HepG2 (cell line): Measurements from ENCODE around the gene QRICH2. TPM values are rescaled to one million over a fixed set of nuclear protein-coding genes. Genes with fewer than 3 reads are reported as not detected.

Source experiments
- AGO2 ChIP-seq: fragments of 200-400 bp; formaldehyde crosslinking; optimal IDR thresholded peaks from 2 replicates; pipeline ENCODE3; 2017; ENCODE audit warnings: mild to moderate bottlenecking, low read depth, low read length, moderate library complexity
- CBX2 ChIP-seq, 2 experiments: fragments of 200-600 bp in 1 of 2; sonication (generic); formaldehyde crosslinking in 1 of 2; IDR thresholded peaks; 2 replicates each; pipeline versions ENCODE4 v1.7.0 to v1.8.1; 2018 to 2022; ENCODE audit warnings: low read depth in 2 of 2, low read length in 1 of 2, mild to moderate bottlenecking in 1 of 2, missing genetic modification reagents in 1 of 2
- CHCHD3 ChIP-seq: sonication (generic); formaldehyde crosslinking; IDR thresholded peaks from 2 replicates; pipeline ENCODE4 v1.8.0; 2022; ENCODE audit warnings: mild to moderate bottlenecking, missing genetic modification reagents, moderate library complexity
- MAFF ChIP-seq: IDR thresholded peaks from 2 replicates; pipeline ENCODE4 v1.6.1; 2011; ENCODE audit warnings: low read depth, low read length, improper control_type of control experiment
- NFIC ChIP-seq: IDR thresholded peaks from 2 replicates; pipeline ENCODE4 v1.6.1; 2012; ENCODE audit warnings: mild to moderate bottlenecking, low read length, inconsistent platforms
- NRL ChIP-seq: sonication (generic); formaldehyde crosslinking; IDR thresholded peaks from 2 replicates; pipeline ENCODE4 v1.5.0; 2020; ENCODE audit warnings: missing genetic modification reagents, mild to moderate bottlenecking, moderate library complexity, borderline replicate concordance
- RFXAP ChIP-seq: sonication (generic); formaldehyde crosslinking; IDR thresholded peaks from 2 replicates; pipeline ENCODE4 v1.4.0; 2020; ENCODE audit warnings: missing genetic modification reagents, borderline replicate concordance
- SP140L ChIP-seq: sonication (generic); formaldehyde crosslinking; IDR thresholded peaks from 2 replicates; pipeline ENCODE4 v1.4.0; 2020; ENCODE audit warnings: missing genetic modification reagents, borderline replicate concordance
- ZNF430 ChIP-seq: sonication (generic); formaldehyde crosslinking; IDR thresholded peaks from 2 replicates; pipeline ENCODE4 v1.9.0; 2021; ENCODE audit warnings: mild to moderate bottlenecking, missing genetic modification reagents
- ZNF891 ChIP-seq: sonication (generic); formaldehyde crosslinking; IDR thresholded peaks from 2 replicates; pipeline ENCODE4 v1.5.0; 2020; ENCODE audit warnings: mild to moderate bottlenecking, missing genetic modification reagents
- polyA plus RNA-seq, 8 experiments: library from polyadenylated mRNA; depleted of rRNA in 3 of 8; stranded (reverse) in 7 of 8; unstranded in 1 of 8; fragments of >200 nt; fragmentation: Illumina TruSeq in 4 of 8; extraction: Trizol in 4 of 8; gene quantifications; 2 replicates each; pipeline versions ENCODE4 v1.2.1 to v1.2.3, GENCODE V29; 2011 to 2016; ENCODE audit warnings: low read depth in 4 of 8, missing spikeins in 1 of 8, mixed read lengths in 1 of 8; ENCODE audit not compliant: insufficient read depth in 1 of 8
- total RNA-seq, 5 experiments: library from RNA; depleted of rRNA; stranded (reverse); fragments of >200 nt; fragmentation: Illumina TruSeq; extraction: Trizol; gene quantifications; 2 replicates each; pipeline ENCODE4 v1.2.3, GENCODE V29; 2016; ENCODE audit warnings: low read depth in 1 of 5
- TF ChIP-seq, protein P1 (sequence below): sonication (generic); formaldehyde crosslinking; IDR thresholded peaks from 2 replicates; pipeline ENCODE4 v1.9.0; 2021; ENCODE audit warnings: missing genetic modification reagents, borderline replicate concordance
- TF ChIP-seq, protein P2 (sequence below): sonication (generic); formaldehyde crosslinking; IDR thresholded peaks from 2 replicates; pipeline ENCODE4 v1.4.0; 2020; ENCODE audit warnings: missing genetic modification reagents, borderline replicate concordance
- TF ChIP-seq, protein P3 (sequence below): sonication (generic); formaldehyde crosslinking; IDR thresholded peaks from 2 replicates; pipeline ENCODE4 v1.4.0; 2020; ENCODE audit warnings: missing genetic modification reagents
- TF ChIP-seq, protein P4 (sequence below): sonication (generic); formaldehyde crosslinking; IDR thresholded peaks from 2 replicates; pipeline ENCODE4 v1.9.0; 2021; ENCODE audit warnings: missing genetic modification reagents, mild to moderate bottlenecking, borderline replicate concordance

The QRICH2 gene
- total and polyA plus RNA-seq, 2 of the 13 experiments (the other 11 are each of a cell fraction or from before 2014, with no cell fraction given), result 3.7 to 5.7 TPM

DNA sequence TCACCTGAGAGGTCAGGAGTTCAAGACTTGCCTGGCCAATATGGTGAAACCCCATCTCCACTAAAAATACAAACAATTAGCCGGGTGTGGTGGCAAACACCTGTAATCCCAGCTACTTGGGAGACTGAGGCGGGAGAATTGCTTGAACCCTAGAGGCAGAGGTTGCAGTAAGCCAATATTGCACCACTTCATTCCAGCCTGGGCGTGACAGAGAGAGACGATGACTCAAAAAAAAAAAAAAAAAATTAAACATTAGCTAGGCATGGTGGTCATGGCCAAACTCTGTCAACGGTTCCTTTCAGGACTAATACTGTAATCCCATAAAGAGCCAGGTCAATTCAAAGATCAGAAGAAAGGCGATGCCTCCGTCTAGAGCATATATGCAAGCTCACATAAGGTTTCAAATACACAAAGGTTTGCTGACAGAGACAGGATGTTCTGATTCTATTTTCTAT, 70.2 kb downstream of the QRICH2 start (continued):
- TF ChIP-seq, protein P1, sequence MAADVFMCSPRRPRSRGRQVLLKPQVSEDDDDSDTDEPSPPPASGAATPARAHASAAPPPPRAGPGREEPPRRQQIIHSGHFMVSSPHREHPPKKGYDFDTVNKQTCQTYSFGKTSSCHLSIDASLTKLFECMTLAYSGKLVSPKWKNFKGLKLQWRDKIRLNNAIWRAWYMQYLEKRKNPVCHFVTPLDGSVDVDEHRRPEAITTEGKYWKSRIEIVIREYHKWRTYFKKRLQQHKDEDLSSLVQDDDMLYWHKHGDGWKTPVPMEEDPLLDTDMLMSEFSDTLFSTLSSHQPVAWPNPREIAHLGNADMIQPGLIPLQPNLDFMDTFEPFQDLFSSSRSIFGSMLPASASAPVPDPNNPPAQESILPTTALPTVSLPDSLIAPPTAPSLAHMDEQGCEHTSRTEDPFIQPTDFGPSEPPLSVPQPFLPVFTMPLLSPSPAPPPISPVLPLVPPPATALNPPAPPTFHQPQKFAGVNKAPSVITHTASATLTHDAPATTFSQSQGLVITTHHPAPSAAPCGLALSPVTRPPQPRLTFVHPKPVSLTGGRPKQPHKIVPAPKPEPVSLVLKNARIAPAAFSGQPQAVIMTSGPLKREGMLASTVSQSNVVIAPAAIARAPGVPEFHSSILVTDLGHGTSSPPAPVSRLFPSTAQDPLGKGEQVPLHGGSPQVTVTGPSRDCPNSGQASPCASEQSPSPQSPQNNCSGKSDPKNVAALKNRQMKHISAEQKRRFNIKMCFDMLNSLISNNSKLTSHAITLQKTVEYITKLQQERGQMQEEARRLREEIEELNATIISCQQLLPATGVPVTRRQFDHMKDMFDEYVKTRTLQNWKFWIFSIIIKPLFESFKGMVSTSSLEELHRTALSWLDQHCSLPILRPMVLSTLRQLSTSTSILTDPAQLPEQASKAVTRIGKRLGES (CRISPR knock-in tag), result no peak
- no peak for TF ChIP-seq AGO2
- TF ChIP-seq CHCHD3 (CRISPR knock-in tag), result no peak
- TF ChIP-seq, protein P2, sequence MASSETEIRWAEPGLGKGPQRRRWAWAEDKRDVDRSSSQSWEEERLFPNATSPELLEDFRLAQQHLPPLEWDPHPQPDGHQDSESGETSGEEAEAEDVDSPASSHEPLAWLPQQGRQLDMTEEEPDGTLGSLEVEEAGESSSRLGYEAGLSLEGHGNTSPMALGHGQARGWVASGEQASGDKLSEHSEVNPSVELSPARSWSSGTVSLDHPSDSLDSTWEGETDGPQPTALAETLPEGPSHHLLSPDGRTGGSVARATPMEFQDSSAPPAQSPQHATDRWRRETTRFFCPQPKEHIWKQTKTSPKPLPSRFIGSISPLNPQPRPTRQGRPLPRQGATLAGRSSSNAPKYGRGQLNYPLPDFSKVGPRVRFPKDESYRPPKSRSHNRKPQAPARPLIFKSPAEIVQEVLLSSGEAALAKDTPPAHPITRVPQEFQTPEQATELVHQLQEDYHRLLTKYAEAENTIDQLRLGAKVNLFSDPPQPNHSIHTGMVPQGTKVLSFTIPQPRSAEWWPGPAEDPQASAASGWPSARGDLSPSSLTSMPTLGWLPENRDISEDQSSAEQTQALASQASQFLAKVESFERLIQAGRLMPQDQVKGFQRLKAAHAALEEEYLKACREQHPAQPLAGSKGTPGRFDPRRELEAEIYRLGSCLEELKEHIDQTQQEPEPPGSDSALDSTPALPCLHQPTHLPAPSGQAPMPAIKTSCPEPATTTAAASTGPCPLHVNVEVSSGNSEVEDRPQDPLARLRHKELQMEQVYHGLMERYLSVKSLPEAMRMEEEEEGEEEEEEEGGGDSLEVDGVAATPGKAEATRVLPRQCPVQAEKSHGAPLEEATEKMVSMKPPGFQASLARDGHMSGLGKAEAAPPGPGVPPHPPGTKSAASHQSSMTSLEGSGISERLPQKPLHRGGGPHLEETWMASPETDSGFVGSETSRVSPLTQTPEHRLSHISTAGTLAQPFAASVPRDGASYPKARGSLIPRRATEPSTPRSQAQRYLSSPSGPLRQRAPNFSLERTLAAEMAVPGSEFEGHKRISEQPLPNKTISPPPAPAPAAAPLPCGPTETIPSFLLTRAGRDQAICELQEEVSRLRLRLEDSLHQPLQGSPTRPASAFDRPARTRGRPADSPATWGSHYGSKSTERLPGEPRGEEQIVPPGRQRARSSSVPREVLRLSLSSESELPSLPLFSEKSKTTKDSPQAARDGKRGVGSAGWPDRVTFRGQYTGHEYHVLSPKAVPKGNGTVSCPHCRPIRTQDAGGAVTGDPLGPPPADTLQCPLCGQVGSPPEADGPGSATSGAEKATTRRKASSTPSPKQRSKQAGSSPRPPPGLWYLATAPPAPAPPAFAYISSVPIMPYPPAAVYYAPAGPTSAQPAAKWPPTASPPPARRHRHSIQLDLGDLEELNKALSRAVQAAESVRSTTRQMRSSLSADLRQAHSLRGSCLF (CRISPR knock-in tag), result no peak
- peak; percentile 63; the same call in 1 of the 2 replicates for TF ChIP-seq NFIC
- TF ChIP-seq SP140L (CRISPR knock-in tag), result no peak
- TF ChIP-seq ZNF430 (CRISPR knock-in tag), result no peak
- TF ChIP-seq MAFF, result no peak
- TF ChIP-seq, protein P3, sequence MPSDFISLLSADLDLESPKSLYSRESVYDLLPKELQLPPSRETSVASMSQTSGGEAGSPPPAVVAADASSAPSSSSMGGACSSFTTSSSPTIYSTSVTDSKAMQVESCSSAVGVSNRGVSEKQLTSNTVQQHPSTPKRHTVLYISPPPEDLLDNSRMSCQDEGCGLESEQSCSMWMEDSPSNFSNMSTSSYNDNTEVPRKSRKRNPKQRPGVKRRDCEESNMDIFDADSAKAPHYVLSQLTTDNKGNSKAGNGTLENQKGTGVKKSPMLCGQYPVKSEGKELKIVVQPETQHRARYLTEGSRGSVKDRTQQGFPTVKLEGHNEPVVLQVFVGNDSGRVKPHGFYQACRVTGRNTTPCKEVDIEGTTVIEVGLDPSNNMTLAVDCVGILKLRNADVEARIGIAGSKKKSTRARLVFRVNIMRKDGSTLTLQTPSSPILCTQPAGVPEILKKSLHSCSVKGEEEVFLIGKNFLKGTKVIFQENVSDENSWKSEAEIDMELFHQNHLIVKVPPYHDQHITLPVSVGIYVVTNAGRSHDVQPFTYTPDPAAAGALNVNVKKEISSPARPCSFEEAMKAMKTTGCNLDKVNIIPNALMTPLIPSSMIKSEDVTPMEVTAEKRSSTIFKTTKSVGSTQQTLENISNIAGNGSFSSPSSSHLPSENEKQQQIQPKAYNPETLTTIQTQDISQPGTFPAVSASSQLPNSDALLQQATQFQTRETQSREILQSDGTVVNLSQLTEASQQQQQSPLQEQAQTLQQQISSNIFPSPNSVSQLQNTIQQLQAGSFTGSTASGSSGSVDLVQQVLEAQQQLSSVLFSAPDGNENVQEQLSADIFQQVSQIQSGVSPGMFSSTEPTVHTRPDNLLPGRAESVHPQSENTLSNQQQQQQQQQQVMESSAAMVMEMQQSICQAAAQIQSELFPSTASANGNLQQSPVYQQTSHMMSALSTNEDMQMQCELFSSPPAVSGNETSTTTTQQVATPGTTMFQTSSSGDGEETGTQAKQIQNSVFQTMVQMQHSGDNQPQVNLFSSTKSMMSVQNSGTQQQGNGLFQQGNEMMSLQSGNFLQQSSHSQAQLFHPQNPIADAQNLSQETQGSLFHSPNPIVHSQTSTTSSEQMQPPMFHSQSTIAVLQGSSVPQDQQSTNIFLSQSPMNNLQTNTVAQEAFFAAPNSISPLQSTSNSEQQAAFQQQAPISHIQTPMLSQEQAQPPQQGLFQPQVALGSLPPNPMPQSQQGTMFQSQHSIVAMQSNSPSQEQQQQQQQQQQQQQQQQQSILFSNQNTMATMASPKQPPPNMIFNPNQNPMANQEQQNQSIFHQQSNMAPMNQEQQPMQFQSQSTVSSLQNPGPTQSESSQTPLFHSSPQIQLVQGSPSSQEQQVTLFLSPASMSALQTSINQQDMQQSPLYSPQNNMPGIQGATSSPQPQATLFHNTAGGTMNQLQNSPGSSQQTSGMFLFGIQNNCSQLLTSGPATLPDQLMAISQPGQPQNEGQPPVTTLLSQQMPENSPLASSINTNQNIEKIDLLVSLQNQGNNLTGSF (CRISPR knock-in tag), result no peak
- TF ChIP-seq RFXAP, result no peak
- no peak for TF ChIP-seq NRL (CRISPR knock-in tag)
- no peak for TF ChIP-seq ZNF891 (CRISPR knock-in tag)
- TF ChIP-seq, protein P4, sequence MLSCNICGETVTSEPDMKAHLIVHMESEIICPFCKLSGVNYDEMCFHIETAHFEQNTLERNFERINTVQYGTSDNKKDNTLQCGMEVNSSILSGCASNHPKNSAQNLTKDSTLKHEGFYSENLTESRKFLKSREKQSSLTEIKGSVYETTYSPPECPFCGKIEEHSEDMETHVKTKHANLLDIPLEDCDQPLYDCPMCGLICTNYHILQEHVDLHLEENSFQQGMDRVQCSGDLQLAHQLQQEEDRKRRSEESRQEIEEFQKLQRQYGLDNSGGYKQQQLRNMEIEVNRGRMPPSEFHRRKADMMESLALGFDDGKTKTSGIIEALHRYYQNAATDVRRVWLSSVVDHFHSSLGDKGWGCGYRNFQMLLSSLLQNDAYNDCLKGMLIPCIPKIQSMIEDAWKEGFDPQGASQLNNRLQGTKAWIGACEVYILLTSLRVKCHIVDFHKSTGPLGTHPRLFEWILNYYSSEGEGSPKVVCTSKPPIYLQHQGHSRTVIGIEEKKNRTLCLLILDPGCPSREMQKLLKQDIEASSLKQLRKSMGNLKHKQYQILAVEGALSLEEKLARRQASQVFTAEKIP (CRISPR knock-in tag), result no peak
- no peak for TF ChIP-seq CBX2 (IDR thresholded peaks at IDR 0.05; ENCODE audit: low read depth, low read length)
- TF ChIP-seq CBX2 (CRISPR knock-in tag; IDR thresholded peaks at IDR 0.05; ENCODE audit: low read depth), result peak; percentile 12; the same call in 1 of the 2 replicates
